HG02840 (cell line): ENCODE results near the gene TXNL4A.
"Not testable (repeated sequence)": the region's sequence is repeated elsewhere in the genome, so short reads cannot be mapped to it uniquely, and the experiment has no call there.

Experiments
- ATAC-seq: cut with Tn5 transposase; IDR thresholded peaks from one replicate; pipeline ENCODE4 v1.9.1; 2021; ENCODE audit warnings: mild to moderate bottlenecking, moderate library complexity, moderate number of reproducible peaks; ENCODE audit not compliant: unreplicated experiment, low FRiP score

Gene TXNL4A, protein sequence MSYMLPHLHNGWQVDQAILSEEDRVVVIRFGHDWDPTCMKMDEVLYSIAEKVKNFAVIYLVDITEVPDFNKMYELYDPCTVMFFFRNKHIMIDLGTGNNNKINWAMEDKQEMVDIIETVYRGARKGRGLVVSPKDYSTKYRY

DNA sequence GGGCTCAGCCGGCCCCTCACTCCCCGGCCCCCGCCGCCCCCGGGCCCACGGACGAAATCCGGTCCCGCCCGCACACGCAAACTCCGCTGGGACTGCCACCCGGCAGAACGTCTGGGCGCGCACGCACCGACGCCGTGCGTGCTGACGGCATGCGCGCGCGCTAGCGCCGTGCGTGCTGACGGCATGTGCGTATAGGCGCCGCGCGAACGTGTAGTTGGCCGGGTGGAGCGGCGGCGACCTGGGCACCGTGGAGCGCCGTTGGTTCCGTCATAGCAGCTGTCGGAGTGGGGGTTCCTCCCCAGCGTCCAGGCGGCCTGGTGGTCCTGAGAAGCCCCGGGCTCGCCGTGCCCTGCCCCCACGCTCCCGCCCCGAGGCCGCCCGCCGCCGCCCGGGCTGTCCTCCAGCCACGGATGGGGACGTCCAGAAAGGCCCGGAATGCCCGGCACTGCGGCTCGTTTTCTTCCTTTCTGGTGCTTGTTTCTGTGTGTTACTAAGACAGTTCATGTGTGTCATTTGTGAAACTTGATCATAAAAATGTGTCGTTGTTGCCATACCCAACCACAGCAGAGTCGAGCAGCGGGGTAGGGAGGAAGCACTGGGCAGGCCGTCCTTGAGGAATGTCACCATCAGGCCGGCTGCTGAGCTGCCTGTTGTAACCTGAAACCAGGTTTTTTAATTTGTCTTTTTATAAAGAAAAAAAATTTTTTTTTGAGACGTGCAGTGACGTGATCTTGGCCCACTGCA, at the start of gene TXNL4A:
Gene TXNL4A, minus strand, starts transcription at position 113 of the 744 bp plus-strand sequence. CDS start 171 bp downstream, outside the sequence.
- ATAC-seq: peak; percentile 95

DNA sequence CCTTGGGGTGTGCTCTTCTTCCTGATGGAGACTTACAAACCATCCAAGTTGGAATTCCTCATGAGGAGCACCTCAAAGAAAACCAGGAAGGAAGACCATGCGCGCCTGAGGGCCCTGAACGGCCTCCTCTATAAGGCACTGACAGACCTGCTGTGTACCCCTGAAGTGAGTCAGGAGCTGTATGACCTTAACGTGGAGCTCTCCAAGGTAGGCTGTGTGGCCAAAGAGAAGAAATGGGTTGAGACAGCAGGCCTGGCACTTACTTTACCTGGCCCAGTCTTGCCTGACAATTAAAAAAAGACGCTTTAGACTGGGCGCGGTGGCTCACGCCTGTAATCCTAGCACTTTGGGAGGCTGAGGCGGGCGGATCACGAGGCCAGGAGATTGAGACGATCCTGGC, 48.9 kb upstream of the TXNL4A start:
- no peak for ATAC-seq

GRCh38 chr18:80035997-80036396, 47.6 kb upstream of the TXNL4A start:
- ATAC-seq: no peak

- no peak for ATAC-seq
These were observed 46.6 kb upstream of the TXNL4A start for GRCh38 chr18:80034852-80035406.

DNA sequence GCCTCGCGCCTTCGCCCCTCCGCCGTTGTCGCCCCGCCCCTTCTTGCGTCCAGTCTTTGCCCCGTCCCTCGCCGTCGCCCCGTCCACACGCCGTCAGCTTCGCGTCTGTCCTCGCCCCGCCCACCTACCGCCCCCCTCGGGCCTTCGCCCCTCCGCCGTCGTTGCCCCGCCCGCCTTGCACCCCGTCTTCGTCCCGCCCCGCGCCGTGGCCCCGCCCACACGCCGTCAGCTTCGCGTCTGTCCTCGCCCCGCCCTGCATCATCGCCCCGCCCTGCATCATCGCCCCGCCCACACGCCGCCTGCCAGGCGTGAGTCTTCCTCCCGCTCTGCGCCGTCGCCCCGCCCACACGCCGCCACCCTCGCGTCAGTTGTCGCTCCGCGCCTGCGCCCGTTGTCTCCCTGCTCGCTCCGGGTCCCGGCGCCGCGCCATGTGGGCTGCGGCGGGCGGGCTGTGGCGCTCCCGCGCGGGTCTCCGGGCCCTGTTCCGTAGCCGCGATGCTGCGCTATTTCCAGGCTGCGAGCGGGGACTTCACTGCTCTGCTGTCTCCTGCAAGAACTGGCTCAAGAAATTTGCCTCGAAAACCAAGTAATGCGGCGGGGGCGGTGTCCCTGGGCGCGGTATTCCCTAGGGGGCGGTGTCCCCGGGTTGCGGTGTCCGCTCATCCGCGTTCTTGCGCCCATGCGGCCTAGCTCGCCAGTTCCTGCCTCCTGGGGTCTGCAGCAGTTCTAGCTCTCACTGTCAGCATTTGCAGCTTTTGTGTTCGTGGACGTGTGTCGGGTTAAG, 45.9 kb upstream of the TXNL4A start, which contains the start of gene RBFA:
Gene RBFA, plus strand, starts transcription at position 367 of the 784 bp plus-strand sequence. Its CDS starts 62 bp downstream, at position 429.
- ATAC-seq: peak; percentile 73

DNA sequence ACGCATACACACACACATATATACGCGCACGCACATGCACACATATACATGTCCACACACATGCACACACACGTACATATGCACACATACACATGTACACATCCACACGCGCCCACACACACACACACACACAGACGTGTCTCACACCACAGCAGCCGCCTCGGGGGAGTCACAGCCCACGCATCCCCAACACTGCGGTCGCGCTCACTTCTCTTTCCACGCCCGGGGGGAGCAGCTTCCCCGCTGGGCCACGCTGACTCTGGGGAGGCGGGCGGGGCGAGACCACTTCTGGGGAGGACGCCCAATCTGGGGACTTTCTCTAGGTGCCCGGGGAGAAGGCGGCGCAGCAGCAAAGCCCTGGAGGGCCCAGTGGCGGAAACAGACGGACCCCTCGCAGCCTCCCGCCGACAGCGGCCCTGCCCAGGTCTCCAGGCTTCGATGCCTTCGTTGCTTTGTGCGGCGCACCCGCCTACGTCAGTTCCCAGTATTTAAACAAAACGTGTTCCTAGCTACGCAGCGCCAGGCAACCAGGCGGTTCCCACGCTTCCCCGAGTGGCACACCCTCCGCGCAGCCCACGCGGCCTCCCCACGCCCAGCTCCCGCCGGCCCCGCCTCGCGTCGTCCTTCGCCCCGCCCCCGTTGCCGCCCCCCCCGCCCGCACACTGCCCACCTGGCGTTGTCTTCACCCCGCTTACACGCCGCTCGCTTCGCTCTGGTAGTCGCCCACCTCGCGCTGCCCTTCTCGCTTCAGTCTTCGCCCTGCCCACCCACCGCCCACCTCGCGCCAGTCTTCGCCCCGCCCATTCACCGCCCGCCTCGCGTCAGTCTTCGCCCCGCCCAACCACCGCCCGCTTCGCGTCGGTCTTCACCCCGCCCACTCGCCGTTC, 45.1 kb upstream of the TXNL4A start:
- peak; percentile 45 for ATAC-seq

DNA sequence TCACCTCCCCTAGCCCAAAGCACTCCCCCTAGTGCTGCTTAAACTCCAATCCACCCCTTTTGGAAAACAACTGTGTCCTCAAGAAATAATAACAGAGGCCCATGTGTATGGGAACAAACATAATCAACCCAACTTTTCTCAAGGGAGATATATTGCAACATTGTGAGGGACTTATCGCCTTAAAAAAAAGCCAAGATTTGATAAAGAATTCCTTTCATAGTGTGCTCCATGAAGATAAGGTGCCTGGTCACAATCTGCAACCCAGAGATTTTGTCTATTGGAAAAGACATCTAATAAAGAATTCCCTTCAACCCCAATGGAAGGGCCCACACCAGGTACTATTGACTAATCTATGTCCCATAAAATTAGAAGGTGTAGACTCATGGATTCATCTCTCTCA, 41.3 kb upstream of the TXNL4A start:
- no peak for ATAC-seq

DNA sequence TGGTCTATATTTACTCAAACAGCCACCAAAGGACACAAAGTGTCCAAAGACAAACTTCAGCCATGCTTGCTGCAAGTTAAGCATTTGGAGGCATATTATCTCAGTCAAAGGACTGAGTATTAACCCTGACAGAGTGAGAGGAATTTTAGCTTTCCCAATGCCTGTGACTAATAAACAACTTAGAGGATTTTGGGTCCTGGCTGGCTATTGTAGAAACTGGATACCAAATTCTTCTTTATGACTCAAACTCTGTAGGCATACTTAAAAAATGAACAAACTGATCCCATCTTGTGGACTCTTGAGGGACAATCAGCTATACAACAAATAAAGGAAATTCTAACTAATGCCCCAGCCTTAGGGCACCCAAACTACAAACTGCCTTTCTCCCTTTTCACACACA, 39.4 kb upstream of the TXNL4A start:
- not testable (repeated sequence) for ATAC-seq

GRCh38 chr18:80026363-80026762, 38.0 kb upstream of the TXNL4A start:
- no peak for ATAC-seq

DNA sequence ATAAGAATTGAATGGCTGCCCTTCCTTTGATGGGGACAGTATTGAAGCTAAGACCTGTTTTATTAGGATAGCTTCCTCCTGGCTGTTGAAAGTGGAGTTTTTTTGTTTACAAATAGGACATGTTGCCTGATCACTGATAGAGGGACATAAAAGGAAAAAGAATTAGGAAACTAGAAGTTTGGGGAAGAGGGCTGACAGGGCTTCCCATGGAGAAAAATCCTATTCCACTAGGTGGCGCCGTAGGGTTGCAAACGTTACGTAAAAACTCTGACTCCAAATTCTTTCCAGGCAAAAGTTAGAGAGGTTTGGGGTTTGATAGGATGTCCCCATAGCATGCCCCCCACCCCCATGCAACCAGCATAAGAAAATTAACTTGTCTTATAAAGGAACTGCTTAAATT, 34.8 kb upstream of the TXNL4A start:
- ATAC-seq: no peak

DNA sequence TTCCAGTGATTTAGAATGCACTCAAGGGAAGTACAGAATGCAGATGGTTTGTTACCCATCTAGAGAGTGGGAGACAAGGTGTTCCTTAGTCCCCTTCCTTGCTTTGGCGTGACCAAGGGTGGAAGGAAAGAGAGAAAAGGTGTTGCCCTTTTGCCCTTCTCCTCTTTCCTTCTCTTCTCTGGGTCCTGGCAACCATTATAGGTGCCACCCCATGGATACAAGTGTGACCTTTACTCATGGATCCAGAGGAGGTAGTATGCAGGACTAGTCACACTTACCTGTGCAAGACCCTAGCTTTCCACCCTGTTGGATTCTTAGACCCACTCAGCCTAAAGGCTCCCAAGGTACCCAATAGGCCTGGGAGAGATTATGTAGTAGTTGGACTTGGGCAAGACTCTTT, 34.2 kb upstream of the TXNL4A start:
- no peak for ATAC-seq

- ATAC-seq: no peak
These were observed 24.4 kb upstream of the TXNL4A start for GRCh38 chr18:80012714-80013113.

- not testable (repeated sequence) for ATAC-seq
These were observed 23.3 kb upstream of the TXNL4A start for GRCh38 chr18:80011496-80012137.

- ATAC-seq: no peak
These were observed 22.2 kb upstream of the TXNL4A start for GRCh38 chr18:80010551-80010906.

DNA sequence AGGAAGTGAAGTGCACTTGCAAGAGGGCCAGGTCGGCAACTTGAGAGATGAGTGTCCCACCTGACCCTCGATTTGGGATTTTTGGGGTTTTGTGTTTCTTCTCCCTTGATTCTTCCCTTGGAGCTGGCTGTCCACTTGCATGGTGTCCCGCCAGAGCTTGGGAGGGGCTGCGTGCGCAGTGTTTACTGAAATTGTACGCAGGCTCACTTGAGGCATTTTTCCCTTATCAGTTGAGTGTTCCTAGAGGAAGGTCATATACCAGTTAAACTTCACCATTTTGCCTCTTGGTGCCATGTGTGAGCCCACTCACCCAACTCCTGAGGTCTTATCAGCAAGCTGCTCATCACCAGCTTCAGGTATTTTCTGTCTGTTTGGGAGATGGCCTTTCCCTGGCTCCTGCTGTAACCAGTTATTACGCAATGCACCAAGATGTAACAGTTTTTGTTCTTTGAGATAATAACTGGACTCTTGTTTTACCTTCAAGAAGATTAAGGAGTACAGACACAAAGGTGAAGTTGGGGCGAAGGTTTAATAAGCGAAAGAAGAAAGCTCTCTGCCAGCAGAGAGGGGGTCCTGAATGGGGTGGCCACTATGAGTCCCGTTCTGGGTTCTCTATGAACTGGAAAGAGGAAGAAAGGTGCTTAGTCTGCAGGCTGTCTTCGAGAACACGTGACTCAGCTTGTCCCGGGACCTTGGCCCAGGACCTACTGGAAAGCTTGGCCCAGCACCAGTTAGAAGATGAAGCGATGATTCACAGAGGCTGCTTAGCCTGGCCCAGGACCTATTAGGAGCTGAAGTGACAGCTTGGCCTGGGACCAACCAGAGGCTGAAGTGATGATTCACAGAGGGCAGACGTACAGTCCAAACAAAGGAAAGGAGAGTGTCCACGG, 21.5 kb upstream of the TXNL4A start:
- ATAC-seq: no peak

GRCh38 chr18:80006724-80007123, 18.4 kb upstream of the TXNL4A start:
- ATAC-seq: no peak

GRCh38 chr18:80004600-80005342, 16.4 kb upstream of the TXNL4A start:
- ATAC-seq: no peak

GRCh38 chr18:80002468-80002867, 14.1 kb upstream of the TXNL4A start:
- no peak for ATAC-seq
